NCI-H1092 treated with DMSO at 0.1 percent for 48 hours (cell line): ENCODE measurements around the gene FHAD1.

Source experiments
- DNase-seq: peaks from one replicate; lab custom pipeline; 2025; lab: John Stamatoyannopoulos, UW

Gene FHAD1

GRCh38 chr1:15218287-15219279, 28.4 kb upstream of the FHAD1 start:
- DNase-seq, result no peak

GRCh38 chr1:15219280-15220023, 27.6 kb upstream of the FHAD1 start:
- no peak for DNase-seq

- DNase-seq, result no peak
These were observed 27.0 kb upstream of the FHAD1 start for GRCh38 chr1:15220024-15220392.

DNA sequence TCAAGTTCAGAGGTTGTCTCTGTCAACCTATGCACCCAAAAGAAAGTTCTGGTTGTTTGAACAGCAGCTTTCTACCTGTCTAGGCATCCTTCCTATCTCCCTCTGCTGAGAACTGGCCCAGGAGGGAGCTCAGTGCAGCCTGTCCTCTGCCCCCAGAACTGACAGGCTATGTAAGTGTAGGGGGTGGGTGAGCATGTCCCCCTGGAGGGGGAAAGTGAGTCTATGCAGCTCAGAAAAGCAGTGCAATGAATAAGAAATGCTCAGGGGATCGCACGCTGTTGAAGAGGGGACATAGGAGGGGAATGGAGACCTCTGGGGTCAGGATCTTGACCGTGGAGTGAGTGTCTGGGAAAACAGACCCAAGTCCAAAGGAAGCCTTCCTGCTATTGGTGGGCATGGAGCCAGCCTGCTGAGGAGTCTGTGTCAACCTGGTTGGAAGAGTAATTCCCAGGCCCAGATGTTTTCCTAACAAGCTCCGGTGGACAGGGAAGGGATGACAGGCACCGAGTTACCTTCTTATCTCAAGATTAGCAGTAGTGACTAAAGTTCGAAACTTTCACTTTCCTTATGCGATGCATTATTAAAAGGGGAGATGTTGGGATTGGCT, 26.1 kb upstream of the FHAD1 start:
- DNase-seq, result no peak

DNA sequence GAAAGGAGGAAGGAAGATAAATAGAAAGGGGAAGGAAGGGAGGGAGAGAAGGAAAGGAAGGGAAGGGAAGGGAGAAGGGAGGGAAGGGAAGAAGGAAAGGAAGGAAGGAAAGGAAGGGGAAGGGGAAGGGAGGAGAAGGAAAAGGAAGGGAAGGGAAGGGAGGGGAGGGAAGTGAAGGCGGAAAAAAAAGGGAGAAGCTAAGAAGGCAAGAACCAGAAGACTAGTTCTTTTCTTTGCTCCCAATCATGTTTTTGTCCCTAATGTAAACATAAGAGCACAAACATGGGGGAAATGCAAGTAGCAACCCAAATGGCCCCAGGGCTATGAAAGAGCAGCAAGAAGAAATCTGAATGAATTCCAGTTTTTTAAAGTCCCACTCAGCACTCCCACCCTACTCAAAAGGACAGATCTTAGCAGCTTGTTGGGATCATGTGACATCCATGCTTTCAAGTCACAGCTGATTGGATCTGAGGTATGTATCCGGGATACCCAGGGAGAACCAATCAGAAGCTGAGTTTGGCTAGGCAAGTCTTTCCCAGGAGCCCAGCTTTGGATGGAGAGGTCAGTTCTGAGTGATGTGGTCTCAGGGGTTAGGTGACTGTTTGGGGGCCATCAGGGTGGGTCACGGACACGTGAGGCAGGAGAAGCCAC, 24.2 kb upstream of the FHAD1 start:
- DNase-seq, result no peak

DNA sequence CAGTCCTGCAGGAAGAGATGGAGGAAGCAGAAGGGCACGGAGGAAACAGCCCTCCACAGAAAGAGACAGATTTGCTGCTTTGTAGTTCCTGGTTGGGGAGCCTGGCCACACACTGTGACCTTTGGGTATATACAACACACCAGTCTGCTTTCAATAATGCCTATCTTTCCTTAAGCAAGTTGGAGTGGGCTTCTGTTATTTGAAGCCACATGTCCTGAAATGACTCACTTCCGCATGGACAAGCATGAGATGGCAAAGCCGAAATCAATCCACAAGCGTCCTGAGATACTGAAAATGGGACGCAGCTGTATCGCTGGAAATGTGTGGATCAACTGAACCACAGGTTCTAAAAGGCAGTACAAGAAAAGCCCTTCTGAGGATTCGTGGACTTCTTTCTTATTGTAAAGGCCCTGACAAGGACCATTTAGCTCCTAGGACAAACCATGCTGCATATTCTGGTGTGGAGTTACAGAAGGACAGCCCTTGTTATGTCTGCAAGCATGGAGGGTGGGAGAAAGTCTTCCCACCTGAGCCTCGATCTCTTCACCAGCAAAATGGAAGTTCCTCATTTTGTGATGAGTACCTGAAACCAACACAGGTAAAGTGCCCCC, 22.7 kb upstream of the FHAD1 start:
- no peak for DNase-seq

DNA sequence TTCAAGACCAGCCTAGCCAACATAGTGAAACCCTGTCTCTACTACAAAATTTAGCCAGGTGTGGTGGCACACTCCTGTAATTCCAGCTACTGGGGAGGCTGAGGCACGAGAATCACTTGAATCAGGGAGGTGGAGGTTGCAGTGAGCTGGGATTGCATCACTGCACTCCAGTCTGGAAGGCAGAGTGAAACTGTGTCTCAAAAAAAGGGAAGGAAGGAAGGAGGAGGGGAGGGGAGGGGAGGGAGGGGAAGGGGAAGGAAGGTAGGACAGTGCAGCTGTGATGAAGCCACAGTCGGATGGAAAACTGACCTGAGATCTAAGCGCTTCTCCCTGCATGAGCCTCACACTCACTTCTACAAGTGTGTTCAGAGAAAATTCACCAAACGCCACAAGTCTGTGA, 22.0 kb upstream of the FHAD1 start:
- DNase-seq, result no peak

- DNase-seq, result no peak
These were observed 21.6 kb upstream of the FHAD1 start for GRCh38 chr1:15225461-15225860.

DNA sequence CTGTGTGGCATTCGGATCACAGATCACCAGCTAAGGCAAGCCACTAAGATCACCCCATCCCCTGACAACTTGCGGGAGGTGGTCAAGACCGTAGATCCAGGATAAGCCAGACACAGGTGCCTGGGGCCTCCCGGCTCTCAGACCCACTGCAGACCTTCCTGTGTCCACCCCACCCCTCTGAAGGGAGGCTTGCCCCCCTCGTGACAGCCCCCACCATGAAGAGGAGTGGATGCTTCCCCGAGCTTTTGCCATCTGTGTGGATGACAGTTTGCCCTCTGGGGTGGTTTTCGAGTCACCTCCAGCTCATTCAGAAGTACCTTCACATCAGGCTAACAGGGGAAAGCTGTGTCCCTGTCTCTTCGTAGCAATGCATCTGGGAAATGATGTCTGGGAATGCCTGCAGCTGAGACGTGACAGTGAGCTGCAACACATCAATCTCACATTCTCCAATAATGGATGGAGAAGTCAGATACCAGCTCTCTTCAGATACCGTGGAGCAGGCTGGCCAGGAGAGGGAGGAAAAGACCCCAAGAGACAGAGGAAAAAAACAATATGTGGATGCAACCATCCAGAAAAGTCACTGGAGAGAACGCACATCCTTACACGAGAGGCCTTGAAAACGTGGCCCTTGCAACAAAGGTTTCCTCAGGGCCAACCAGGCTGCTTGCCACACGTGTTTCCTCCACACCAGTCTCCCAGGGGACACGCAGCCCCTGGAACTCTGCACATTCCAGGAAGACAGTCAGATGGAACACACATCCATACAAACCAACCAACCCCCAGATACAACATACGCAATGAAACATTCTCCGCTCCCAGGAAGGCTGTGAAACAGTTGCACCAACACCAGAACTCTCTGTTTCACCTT, 20.4 kb upstream of the FHAD1 start:
- DNase-seq, result no peak

DNA sequence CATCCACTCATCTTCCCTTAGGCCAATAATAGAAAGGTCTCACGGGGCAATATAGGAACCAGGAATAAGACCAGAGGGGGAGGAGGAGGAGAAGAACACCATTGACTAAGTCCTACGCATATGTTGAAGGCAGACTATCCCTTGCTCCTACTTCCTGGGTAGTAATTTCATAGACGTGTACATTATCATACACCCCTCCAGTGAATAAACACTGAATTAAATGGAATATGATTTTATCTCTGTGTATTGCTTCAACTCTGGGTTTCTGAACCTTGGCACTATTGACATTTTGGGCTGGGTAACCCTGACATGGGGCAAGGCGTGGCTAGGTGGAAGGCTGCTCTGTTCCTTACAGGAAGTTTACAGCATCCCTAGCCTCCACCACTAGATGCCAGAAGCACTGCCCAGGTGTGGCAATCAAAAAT, 17.3 kb upstream of the FHAD1 start:
- DNase-seq, result no peak

DNA sequence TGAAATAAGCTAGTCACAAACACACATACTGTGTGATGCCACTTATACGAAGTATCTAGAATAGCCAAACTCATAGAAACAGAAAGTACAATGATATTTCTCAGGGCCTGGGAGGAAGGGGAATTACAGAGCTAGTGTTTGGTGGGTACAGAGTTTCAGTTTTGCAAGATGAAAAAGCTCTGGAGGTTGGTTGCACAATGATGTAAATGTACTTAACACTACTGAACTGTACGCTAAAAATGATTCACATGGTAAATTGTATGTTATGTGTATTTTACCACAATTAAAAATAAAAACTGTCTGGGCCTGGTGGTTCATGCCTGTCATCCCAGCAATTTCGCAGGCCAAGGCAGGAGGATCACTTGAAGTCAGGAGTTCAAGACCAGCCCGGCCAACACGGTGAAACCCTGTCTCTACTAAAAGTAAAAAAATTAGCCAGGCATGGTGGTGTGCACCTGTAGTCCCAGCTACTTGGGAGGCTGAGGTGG, 15.3 kb upstream of the FHAD1 start:
- no peak for DNase-seq

GRCh38 chr1:15233689-15234088, 13.3 kb upstream of the FHAD1 start:
- DNase-seq, result no peak

DNA sequence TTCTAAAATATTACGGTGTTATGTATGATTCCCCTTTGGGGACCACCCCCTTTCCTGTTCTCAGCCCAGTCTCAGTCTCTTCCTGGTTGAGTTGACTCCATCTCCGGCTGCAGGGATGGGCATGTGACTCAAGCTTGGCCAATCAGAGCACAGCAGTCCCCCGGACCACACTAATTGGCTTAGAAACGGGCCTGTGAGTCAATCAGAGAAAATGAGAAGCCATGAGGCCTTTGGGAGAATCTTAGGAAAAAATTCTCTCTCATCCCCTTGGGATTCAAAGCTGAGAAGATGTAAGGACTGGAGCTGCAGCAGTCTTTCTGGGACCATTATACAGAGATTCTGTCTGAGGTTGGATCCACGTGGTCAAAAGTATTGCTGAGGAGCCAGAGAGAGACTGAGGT, 10.7 kb upstream of the FHAD1 start:
- DNase-seq, result no peak

GRCh38 chr1:15236746-15237145, 10.3 kb upstream of the FHAD1 start:
- no peak for DNase-seq

DNA sequence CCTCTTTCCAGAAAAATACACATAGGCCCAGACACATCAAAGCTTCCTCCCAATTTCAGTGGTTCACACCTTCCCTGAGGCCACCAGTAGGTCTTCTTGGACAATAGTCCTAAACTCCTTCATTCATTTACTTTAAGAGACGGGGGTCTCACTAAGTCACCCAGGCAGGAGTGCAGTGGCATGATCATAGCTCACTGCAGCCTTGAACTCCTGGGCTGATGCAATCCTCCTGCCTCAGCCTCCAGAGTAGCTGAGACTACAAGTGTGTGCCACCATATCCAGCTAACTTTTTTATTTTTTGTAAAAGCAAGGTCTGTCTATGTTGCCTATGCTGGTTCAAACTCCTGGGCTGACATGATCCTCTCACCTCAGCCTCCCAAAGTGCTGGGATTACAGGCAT, 8.2 kb upstream of the FHAD1 start:
- DNase-seq, result no peak

GRCh38 chr1:15242766-15243165, 4.3 kb upstream of the FHAD1 start:
- DNase-seq, result no peak

DNA sequence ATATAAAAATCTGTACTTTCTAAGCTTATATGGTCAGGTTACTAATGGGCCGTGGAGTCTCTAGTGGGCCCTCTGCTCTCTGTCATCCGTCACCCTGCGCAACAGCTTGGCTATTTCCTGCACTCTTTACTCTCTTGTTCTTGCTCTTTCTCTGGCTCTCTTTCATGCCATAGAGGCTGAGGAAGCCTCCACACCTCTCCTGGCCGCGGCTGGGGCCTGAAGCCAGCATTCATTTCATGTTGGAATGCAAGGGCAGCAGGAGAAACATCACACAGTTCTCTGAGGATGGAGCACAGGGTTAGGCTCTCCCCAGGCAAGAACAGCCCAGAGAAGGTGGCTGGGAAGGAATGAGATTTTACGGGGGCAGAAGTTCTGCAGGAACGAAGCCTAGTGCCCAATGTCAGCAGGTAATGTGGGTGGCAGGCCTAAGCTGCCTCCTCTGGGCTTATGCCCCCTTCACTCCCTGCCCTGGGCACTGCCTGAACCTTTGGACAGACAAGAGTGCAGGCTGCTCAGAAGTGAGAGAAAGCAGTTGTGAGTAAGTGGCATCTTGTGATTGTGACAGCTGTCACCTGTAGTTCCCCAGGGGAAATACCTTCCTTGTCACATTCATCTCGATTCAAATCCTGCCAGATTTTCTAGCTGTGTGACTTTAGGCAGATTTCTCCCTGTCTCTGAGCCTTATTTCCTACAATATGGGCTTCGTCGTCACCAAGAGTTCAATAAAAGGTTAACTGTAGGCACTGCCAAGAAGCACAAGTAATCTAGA, 3.6 kb upstream of the FHAD1 start:
- no peak for DNase-seq

- no peak for DNase-seq
These were observed 2.2 kb upstream of the FHAD1 start for GRCh38 chr1:15244813-15245212.

- no peak for DNase-seq
These were observed 1.2 kb upstream of the FHAD1 start for GRCh38 chr1:15245593-15246360.
